ENCODE measurements around the gene KIAA1328.

KIAA1328 gene

DNA sequence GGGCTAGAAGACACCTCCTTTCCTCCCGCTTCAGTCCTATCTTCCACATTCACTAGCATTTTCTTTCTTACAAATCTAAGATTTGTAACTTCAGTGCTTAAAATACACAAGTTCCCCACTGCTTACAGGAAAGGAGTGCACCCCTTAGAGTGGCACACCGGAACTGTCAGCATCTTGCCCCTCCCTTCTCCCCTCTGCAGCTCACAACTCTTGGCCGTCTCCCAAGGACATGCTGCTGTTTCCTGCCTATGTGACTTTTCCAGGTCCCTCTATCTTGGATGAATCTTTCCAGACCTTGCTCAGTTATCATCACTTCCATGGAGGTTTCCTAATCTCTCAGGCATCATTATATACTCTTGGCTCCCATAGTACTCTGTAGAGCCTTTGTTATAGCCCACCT lies 401.8 kb downstream of the KIAA1328 start:
- DNase-seq, result no peak

DNA sequence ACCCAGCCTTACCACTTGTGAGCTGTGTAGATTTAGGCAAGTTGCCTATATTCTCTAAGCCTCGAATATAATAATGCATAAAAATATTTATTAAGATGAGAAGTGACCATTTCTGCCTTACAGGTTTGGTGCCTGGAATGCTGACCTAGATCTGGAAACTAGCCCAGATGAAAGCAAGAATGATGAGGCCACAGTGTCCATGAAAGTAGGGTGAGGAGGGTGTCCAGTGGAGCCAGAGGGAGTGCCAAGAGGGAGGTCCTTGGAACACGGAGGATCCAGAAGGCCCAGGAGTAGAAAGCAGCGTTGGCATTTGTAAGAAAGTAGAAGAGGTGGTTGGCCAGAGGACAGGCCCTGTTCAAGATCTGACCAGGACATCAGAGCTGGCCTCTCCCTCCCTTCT lies 402.3 kb downstream of the KIAA1328 start:
- DNase-seq, result no peak

DNA sequence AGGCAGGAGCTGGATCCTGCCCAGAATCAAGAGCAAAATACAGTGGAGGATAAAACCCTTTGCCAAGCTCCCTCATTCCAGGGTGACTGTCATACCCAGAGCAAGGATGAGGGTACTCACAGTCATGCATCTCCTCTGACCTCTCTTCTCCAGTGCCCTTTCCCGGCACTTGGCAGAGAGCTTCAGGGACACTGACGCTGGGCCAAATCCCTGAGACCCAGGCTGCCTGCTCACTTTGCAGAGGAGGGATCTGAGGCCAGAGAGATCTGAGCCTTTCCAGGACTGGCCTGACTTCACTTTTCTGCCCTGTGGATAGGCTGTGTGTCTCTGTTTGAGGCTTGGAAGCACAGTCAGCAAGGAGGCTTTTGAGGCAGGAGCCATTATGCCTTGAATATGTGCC lies 406.7 kb downstream of the KIAA1328 start:
- no peak for DNase-seq

DNA sequence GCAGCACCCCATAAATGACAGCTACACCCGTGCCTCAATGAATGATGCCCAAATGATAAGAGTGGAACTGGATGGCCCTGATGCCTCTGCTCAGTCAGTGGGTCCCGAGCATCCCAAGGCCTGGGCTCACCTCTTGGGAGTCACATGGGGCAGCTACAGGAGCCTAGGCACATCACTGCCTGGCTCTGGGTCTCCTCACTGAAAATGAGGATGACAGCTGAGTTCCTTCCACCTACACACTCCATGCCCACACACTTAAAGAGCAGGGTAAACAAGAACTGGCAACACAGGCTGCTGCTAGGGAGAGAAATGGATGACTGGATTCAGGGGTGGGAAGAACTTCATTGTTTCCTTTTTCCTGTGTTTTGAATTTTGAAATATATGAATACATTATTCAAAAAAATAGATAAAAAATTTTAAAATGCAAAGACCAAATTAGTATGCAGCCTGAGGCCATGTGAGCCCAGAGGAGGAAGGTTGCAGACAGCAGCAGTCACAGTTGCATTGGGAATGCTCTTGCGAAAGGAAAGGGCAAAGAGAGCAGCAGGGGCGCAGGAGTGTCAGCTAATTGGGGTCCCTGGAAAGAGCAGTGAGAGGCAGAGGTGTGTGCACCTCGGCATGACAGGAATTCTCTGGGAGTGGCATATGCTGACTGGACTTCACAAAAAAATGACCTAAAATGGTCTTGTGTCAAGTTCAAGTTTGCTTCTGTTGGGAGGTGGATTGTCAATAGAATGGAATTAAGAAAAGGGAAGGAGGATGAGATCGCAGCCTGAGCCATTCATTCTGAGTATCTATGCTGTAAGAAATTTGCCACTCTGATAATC lies 409.6 kb downstream of the KIAA1328 start:
- DNase-seq, result peak; percentile 29

DNA sequence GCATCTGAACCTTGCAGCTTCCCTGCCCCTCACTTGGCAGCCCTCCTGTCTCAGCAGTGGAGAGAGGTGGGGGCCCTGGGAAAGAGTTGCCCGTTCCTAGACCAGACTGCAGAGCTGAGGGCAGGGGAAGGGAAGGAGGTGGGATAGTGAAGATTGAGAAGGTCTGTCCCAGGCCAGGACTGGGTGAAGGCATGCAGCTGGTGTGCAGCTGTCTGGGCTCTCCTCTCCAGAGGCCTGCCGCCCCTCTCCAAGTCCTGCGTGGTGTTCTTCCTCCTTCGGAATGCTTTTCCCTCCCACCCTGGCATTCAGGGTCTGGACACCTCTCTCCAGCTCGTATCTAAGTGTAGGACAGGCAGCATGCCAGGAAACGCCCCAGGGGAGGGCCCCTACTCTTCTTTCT lies 413.2 kb downstream of the KIAA1328 start:
- no peak for DNase-seq

DNA sequence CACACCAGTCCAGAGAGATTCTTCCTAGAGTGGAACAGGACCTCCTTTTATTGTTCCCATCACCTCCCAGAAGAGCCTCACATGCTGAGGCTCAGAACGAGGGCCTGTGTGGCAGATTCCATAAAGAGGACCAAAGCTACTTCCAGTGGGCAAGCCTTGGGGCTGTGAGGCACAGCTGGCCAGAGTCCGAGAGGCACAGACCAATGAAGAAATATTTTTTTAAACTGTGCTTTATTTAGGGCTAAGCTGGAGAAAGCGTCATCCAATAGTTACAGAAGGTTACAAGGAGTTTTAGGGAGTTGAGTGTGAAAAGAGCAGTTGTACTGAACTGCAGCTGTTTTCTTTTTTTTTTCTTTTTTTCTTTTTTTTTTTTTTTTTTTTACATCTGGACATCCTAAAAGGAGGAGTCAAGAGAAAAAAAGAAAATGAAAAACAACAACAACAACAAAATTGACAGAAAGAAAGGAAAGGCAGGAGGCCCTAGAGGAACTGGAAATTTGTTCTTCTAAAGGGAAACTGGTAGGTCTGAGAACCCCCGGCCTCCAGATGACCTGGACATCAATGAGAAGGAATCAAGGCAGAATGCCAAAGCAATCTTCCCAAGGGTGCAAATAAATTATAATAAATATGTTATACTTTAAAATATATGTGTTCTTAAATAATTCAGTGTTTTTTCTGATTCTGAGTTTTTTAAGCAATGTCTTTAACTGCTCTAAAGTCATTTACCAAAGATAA lies 414.1 kb downstream of the KIAA1328 start:
- no peak for DNase-seq

DNA sequence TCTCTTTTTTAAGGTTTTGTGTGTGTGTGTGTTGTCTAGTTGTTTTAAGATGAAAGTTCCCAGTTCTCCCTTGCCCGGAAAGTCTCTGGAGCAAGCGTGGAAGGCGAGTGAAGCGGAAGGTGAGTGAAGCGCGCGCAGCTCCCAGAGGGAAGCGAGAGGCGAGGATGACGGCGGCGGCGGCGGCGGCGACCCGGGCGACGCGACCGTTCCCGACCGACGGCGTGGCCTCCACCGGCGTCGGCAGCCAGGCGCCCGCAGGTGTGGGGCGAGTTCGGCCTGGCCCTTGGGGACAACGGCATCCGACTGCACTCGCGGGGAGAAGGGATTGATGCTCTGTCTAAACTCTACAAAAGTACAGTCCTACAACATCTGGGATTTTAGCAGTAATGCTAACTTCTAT lies 414.8 kb downstream of the KIAA1328 start:
- DNase-seq, result no peak

DNA sequence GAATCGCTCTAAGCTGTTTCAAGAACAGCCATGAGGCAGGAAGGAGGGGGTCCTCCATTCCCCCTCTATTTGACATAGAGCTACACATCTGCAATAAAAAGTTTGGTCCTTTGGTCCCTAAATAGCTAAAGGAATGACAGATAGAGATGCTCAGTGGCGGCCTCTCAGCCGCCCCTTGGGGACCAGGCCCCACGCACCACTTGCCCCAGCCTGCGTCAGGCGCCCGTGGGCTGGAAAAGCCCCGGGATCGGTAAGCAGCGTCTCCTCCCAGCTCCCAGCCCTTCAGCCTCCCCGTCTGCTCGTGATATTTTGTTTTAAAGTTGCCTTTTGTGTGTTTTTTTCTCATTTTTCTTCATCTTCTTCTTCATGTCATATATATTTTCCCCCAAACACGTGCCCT lies 415.7 kb downstream of the KIAA1328 start:
- DNase-seq, result no peak

DNA sequence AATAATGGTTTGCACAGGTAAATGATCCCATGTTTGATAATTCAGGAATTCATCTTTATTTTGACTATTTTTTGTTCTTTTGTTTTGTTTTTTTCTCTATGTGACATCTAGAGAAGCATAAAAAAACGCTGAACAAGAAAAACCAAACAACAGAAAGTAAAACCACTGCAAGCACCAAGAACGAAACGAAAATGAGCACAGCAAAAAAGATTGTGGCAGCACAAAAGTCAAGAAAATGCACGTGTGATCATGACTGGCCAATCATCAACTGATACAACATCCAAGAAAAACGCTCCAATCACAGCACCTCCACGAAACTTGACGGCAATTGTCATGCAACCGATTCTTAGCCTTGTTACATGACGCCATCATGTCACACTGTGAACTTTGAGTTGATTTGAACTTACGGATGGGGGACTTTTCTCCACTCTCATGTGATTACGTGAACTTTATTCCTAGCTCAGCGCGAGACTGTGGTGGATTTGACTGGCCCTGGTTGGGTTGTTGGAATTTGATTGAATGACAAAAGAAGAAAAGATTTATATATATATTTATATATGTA lies 417.9 kb downstream of the KIAA1328 start:
- DNase-seq, result no peak

DNA sequence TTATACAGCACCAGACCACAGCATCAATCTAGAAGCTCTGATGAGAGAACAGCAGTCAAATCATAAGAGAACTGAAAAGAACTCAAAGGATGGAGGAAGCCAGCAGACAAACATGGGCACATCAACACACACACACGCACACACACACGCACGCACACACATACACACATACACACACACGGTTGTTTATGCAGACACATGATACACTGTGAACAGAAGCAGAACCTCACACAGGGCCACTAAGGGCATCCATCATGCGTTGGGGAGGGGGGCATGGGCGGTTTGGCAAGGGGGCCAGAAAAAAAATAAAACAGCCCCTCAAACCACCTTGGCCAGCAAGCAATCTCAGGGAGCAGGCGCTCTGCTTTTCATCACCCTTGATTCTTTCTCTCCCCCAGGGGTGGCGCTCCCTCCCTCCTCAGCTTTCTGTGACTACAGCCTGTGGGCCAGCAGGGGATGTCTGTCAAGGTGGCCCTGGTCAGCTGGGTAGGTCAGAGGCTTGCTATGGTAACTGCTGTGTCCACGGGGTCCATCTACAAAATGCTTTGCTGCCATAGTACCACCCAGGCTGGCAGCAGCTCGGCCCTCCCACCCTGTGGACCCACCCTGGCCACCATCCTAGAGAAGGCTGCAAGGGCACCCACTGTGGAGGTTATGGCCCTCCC lies 418.7 kb downstream of the KIAA1328 start:
- DNase-seq, result no peak

DNA sequence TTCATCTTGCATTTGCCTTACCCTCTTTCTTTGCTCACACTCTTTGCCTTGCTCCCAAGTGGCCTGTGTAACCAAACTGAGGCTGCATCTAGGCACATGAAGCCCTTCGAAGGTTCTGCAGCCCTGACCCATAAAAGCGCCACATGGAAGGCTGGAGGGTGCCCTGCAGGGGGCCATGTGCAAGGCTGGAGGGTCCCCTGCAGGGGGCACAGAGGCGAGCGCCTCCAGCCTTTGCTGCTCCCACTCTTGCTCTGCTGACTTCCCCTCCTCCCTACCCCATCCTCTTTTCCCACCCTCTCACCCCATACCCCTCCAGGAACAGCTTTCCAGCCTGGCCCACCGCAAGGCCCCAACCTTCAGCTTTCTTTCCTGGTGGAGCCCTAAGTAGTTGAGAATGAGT lies 419.4 kb downstream of the KIAA1328 start:
- DNase-seq, result no peak

DNA sequence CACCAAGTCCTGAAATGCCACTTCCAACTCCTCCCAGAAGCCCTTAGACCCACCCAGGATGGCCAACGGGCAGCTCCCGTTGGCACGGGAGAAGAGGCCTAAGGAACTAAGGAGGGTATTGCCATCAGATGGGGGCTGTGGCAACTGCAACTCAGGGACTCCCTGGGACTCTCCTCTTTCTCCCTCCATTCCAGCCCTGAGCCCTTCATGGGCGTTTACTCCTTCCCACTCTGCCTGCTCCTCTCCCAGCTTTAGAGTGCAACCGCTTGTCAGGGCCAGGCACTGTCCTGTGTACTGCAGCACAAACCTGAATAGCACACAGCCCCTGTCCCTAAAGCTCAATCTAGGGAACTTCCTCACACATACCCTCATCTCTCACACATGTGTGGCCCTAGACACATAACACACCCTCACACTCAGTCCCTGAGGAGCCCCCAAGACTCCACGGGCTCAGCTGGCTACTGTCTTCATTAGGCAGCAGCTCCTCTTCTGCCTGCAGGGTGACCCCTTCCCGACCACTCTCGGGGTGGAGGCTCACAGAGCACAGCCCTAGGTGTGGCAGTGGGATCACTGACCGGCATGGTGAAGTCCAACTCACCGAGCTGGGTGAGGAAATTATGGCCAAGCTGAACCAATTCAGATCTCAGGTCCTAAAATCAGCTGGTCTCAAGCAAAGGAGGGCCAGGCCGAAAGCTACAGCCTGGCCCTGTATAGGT lies 420.4 kb downstream of the KIAA1328 start:
- no peak for DNase-seq

DNA sequence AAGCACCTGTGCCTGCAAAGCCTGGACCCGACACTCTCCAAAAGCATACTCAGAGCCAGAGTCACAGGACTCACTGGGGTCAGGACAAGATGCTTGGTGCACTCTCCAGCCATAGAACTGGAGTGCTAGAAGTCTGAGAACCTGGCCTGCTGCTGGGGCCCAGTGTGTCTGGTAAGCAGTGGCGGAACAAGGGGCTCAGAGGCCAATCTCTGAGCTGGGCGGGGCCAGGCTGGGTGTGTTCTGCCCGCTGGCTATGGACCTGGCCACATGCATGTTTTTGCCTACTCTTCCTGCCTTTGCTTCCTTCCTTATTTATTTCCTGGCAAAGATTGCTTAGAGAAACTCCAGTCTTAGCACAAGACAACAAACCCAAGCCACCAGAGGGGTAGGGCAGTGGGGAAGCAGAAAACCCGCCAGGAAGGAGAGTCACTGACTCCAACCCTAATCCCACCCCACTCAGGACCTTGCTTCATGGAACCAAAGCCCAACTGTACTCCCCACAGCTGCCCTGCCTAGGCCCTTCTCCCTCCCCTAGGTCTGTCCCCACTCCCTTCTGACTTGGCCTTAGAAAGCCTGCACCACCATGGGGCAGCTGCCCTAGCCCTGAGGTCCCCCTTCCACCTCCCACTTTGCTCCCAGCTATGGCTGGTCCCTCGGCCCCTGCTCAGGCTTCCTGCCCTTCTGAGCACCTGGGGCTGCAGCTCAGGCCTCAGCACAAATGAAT lies 421.1 kb downstream of the KIAA1328 start:
- no peak for DNase-seq

DNA sequence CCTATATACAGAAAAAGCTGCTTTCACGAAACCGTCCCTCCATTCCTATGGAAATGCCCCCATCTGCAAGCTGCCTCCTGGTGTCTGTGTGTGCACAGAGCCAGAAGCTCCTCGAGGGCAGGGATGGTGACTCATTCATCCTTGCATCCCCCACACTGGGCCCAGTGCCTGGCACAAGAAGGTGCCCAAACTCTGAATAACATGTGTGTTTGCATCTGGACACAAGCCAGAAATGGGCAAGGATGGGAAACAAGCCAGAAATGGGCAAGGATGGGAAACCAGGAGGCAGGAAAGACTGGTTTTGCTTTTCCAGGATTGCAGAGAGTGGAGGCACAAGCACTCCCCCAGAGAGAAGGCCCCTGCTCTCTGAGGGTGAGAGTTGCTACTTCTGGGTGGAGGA lies 422.8 kb downstream of the KIAA1328 start:
- no peak for DNase-seq

DNA sequence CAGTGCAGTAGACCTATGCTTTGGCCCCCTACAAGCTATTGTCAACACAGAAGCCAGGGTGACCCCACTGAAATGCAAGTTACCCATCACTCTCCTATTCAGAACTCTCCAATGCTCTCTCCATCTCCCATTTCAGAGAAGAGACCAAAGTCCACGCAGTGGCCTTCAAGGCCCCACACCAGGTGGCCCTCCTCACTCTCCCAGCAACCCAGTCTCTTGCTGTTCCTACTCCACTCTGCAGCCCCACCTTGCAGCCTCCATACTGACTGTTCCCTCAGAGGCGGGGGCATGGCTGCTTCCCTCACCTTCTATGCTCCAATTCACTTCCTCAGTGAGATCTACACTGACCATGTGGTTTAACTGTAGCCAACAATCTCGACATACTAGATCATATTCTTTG lies 423.4 kb downstream of the KIAA1328 start:
- DNase-seq, result no peak

DNA sequence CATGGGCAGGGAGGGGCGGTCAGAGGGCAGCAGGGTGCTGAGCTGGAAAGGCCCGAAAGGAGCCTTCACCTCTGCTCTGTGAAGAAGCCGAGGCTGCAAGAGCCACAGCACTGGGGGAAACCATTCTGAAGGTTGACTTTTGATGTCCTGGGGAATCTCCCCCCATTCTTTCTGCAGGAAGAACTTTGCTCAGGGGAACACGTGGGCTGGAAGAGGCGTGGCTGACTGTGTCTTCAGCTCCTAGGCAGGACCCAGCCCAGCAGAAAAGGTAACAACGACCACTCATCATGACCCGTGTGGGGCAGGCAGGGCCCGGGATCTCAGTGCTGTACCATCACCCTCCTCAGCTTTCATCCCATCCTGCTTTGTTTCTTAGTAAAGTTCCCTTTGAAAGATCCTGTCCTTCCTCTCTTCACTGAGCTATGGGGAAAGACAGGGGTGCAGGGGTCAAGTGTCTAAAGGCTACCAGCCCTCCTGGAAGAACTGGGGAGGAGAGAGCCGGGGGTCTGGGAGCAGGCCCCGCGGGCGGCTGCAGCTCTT lies 424.0 kb downstream of the KIAA1328 start:
- no peak for DNase-seq

DNA sequence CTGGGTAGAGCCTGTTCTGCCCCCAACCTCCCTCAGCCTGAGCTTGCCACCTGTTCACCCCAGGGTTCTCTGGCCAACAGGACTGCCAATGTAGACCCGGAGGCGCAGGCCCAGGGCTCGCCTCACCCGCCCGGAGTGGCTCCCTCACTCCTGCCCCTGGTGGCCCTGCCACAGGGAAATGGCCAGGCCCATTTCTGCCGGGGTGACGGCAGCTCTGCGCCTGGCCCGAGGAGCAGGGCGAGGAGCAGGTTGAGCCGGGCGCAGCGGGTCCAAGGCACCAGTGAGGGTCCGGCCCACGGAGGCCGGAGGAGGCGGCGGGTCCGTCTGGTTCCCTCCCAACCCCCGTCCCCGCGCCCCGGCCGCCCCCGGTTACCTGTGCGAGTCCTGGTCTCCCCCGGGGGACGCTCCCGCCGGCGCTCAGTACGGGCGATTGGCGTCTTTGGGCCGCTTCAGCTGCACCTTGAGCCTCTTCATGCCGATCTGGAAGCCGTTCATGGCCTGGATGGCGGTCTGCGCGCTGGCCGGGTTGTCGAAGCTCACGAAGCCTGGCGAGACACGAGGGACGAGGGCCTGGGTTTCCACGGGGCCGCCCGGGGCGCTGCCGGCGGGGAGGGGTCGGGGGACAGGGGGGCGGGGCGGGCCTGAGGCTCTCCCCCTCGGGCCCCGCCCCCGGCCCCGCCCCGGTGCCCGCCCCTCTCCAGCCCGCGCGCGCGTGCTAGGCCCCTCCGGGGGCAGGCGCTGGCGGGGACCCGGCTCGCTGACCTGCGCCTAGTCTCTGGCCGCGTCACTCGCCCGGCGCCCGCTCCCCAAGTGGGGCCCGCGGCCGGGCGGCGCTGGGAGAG lies 424.7 kb downstream of the KIAA1328 start:
- DNase-seq, result no peak

DNA sequence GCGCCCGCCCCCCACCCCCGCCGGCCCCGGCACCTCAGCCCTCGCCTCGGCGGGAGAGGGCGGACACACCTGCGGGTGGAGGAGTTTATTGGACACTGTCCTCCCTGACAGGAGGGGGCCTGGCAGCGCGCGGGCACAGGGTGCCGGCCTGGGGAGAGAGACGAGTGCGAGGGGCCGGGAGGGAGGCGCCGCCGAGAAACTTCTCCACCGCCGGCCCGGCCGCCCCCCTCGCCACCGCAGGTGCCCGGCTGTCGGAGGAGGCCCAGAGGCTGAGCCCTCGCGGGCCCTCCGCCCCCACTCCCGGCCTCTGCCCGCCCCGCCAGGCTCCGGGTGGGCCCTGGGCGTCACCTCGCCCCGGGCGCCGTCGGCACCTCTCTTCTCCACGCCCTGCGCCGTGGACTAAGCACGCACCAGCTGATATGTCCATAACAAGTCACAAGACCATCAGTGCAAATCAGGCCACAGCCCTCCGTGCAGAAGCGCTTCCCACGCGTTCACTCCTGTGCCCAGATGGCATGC lies 425.4 kb downstream of the KIAA1328 start:
- no peak for DNase-seq

DNA sequence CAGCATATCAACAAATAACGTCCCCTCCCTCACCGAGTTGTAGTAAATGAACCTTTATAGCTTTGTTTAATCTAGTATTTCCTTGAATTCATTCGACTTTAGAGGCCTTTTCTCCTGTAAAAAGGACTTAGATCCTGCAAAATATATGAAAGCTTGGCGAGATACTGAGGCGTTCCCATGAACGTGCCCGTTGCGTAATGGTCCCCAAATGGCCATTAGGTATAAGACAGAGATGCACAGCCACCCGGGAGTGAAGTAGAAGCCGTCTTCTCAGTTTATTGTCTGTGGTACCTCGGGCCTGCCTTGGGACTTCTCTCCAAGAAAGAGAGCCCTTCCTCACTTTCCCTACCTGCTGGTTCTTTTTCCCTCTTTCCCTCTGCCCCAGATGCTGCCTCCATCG lies 426.0 kb downstream of the KIAA1328 start:
- no peak for DNase-seq

DNA sequence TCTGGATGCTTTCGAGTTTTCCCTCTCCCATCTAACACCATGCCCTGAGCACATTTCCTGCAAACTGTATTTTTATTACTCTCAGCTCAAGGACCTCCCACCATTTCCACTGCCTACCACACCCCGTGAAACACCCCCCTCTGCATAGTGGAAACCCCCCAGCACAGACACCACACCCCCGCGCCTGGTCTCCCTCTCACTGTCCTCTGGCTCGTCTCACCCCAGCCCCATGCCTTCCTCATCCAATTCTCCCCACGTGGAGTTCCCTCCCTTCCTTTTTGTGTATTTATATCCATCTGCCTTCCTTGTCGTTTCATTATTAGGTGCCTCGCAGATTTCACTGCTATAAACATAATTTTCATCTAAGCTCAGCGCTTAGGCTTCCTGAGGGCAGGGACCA lies 429.2 kb downstream of the KIAA1328 start:
- DNase-seq, result no peak

DNA sequence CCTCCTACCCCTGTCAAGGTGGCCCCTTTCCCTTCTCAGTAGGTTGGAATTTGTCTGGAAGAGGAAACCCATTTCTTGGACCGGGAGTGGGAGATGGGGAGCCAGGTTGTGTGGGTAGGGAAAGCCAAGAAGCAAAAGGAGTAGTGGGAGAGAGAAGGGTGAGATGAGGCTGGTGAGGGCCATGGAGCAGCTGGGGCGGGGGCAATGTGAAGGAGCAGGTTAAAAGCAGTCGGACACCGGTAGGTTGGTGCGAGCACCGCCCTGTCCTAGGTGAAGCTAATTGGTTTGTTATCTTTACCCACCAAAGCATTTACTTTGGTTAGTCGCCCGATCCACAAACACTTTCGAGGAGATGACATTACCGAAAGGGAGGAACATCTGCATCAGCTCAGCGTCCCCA lies 429.9 kb downstream of the KIAA1328 start:
- DNase-seq, result no peak
